ENCODE measurements around the gene TEX13A.

GRCh38 chrX:105228602-105229001, 8.1 kb upstream of the TEX13A start:
- no peak for TF ChIP-seq CTCF (IDR thresholded peaks at IDR 0.05; ENCODE audit: low read length)
- TF ChIP-seq EZH2 (optimal IDR thresholded peaks at IDR 0.05; ENCODE audit: low read depth, low read length) = no peak
- TF ChIP-seq EZH2phosphoT487 (IDR thresholded peaks at IDR 0.05; ENCODE audit: low read length) = no peak

Data from MM.1S (cell line).